NK-92 (cell line): ENCODE results near the gene CHST13.

Experiments
- DNase-seq: peaks from one replicate; lab custom pipeline; 2025; ENCODE audit not compliant: unreplicated experiment; lab: John Stamatoyannopoulos, UW

CHST13 gene

DNA sequence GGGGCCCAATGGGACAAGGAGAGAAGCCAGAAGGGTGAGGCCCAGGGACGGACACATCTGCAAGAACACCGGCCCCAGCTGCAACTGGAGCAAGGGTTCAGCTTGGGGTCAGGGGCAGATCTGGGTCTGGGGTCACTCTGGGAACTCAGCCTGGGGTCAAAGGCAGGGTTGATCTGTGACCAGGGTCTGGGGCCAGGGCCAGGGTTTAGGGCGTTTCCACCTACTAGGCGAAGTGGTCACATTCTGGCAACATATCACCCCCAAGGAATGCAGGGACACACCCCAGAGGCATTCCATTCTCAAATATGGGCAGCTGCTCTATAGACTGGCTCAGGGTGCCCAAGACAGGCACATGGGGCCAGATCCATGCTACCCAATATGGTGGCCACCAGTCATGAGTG lies 15.4 kb upstream of the CHST13 start:
- no peak for DNase-seq

DNA sequence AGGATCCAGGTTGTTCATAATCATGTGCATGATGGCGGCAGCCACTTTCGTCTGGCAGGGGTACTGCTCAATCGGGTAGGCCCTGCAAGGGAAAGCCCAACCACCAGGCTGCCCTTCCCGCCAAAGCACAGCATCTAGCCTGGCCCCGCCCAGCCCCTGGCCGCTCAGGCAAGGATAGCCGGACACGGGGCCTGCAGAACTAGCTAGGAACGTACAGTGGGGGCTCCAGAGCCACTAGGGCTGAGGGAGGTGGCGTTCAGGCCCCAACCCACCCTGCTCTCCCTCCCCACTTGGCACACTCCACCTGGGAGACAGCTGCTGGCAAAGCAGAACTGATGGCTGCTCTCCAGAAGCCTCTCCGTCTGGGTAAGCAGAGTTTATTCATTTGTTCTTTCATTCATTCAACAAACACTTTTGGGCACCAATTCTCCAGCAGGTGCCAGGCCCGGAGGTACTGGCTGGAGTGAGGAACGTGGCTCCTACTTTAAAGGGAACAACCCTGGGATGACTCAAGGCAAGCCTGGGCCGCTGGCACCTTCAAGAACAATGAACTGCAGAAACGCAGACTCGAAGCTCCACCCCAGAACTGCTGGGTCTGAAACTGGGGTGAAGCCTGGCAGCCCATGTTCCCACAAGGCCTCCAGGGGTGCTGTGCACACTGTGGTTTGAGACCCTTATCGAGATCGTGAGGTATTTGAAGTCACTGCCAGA lies 14.2 kb upstream of the CHST13 start:
- DNase-seq: no peak

DNA sequence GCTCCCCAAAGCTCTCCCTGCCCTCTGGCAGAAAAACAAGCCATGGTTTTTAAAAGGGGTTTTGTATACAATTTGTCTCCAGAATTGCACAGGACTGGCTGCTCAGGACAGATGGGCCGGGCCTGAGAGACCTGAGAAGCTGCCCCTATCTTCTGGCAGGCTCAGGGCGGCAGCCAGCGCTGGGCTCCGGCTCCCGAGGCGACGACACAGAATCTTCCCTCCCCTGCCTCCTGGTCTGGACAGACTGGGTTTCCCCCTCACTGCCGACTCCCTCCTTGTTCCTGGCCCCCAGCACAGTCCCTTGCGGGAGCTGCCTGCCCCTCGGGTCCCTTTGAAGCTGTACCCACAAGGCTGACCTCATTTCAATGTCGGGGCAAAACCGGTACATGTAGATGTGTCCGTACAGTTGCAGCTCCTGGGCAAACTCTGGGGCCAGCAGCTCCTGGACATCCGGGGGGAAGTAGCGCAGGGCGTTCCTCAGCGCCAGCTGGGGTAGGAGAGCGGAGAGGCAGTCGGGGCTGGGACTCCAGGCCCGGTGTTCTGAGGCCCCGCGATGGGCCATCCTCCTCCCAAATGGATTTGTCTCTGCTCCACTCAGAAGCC lies 13.5 kb upstream of the CHST13 start:
- DNase-seq: no peak

DNA sequence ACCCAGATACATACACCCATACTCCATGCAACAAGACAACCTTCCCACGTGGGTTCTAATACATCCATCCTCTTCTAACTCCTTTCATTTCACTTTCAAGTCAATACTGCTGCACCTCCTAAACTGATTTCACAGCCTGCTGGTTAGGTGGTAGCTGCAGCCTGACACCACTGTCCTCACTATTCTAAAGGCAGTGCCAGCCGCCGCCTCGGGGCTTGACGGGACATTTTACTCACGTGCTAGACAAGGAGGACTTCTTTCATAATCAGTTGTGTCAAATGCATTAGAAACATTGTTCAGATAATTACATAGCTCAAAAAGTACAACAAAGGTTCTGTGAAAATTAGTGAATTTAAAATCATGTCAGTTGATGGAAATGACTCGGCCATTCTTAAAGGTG lies 12.7 kb upstream of the CHST13 start:
- DNase-seq: no peak

DNA sequence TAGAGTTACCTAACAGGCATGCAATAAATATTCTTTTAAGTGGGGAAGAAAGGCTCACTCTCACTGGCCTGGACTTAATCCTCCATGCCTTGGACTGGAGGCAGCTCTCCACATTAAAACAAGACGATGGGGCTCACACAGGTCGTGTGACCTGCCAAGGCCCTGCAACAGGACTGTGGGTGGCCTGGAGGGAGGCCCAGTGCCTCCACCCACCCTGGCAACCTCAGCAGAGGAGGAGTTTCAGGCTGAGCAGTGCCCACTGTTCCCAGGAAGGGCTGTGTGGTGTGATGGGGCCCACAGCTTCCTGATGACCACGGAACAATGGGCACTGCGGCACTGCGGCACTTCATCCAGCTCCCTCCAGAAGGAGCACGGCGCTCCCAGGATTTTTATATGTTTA lies 11.9 kb upstream of the CHST13 start:
- DNase-seq: no peak

DNA sequence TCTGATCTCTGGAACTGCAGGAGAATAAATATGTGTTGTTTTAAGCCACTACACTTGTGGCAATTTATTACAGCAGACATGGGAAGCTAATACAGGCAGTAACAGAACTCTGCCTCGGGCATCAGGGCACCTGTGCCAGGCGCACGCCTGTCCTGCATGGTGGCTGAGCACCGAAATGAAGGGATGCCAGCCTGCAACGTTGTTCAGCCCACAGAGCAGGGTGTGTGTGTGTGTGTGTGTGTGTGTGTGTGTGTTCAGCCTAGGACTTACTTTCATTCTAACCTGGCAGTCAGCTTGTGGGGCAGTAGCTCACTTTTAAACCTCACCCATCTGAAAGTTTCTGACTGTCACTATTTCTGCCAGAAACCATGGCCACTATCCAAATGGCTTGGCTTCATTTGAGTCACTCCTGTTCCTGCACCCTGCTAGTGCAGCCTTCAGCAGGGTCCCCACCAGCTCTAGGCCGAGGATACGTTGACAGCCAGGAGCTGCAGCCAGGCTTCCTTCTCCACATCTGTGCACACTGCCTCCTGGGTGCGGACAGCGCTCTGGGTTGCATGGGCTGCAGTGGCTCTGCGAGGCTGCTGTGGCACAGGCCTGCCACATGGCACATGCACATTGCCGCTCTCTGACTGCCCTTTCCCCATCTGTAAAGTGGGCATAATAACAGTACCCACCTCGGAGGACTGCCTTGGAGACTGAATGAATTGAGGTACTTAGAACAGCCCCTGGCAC lies 10.9 kb upstream of the CHST13 start:
- no peak for DNase-seq

DNA sequence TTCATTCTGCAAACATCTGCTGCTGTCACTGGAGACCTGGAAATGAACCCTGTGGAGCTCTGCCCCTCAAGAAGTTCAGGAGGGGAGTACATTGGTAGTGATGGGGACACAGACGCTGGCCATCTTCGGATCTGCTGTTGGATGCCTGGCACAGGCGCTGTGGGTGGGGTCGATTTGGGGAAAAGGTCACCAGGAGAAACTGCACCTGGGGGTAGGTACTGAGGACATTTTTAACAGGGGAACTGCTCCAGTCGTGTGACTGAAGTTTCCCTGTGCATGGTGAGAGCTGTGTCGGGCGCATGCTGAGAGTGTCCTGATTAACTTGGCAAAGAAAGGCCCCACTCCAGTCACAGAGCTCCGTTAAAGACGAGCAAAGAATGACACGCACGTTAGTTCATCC lies 9.8 kb upstream of the CHST13 start:
- DNase-seq: no peak

DNA sequence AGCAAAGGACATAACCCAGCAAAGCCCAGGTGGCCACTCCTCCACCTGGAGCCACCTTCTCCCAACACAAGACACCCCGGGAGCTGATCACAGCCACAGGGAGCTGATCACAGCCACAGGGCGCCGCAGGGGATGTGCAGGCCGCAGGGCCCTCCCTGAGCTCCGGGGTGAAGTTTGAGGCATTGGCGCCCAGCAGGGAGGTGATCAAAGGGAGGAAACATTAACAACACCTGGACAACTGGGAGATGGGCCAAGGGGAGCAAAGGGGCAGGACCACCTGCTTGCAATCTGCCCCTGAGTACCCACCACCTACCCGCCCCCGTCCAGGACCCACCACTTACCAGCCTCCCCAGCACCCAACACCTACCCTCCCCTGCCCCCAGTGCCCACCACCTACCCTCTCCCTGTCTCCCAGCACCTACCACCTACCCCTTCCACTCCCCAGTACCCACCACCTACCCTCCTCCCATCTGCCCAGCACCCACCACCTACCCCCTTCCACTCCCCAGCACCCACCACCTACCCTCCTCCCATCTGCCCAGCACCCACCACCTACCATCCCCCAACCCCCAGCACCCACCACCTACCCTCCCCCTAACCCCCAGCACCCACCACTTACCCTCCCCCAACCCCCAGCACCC lies 8.8 kb upstream of the CHST13 start:
- DNase-seq: no peak

DNA sequence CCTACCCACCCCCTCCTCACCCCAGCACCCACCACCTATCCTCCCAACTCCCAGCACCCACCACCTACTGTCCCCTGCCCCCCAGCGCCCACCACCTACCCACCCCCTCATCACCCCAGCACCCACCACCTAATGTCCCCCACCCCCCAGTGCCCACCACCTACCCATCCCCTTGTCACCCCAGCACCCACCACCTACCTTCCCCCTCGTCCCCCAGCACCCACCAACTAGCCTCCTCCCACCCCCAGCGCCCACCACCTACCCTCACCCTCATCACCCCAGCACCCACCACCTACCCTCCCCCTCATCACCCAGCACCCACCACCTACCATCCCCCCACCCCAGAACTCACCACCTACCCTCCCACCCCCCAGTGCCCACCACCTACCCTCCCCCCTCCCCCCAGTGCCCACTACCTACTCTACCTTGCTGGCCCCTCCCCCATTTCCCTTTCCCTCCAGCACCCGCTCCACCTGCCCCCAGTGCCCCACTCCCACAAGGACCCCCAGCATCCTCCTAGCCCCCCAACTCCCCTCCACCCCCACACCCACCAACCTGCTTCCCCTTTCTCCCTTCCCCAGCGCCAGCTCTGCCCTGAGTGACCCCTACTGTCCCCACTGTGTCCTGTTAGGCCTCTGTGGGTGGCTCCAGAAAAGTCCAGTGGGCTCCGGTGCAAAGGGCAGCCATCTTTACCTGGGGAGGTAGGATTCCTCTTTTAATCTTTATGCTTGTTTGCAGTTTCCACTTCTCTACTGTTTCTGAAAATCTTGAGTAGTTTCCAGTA lies 7.6 kb upstream of the CHST13 start:
- no peak for DNase-seq

DNA sequence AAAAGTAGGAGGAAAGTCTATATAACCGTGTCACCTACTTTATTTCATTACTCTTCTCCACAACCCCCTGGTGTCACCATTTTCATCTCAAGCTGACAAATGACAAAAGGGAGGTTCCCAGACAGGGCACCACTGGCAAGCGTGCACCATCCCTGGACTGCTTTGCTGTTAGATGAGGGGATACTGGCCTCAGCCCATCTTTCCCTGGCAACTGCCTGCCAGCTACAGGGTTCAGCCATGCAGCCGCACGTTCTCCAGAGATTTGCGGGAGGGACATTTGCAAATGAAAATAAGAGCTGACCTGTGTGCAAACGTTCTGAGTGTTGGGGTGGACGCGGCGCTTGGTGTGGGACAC lies 7.0 kb upstream of the CHST13 start:
- no peak for DNase-seq

DNA sequence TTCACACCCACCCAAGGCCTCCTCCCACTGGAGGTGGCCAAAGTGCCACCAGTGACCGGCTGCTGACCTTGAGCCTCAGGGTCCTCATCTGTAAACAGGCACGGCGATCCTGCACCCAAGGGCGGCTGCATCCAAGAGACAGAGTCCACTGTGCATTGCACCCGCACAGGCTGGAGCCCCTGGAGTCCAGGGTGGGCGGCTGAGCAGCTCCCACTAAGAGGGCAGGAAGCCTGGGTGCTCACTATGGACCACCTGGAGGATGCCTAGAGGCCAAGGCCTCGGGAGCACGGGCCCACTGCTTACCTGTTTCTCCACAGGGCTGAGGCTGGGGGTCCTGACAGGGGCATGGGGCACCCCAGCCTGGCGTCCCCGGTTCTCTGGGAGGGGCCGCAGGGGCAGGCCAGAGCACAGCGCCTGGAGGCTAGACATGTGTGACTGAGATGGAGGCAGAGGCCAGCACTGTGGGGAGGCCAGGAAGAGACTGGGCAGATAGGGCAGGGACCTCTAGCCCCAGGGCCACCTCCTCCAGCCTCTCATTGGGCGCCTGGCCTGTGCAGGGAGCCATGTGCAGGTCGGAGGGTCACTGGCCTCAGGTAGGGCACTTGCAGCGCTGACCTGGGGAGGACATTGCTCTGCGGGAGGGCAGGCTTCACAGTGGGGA lies 6.5 kb upstream of the CHST13 start, which contains the start of gene UROC1:
Gene UROC1 (minus strand): TSS at position 483 of the 661 bp plus-strand sequence. CDS start 54 bp downstream, at position 429.
- DNase-seq: no peak

DNA sequence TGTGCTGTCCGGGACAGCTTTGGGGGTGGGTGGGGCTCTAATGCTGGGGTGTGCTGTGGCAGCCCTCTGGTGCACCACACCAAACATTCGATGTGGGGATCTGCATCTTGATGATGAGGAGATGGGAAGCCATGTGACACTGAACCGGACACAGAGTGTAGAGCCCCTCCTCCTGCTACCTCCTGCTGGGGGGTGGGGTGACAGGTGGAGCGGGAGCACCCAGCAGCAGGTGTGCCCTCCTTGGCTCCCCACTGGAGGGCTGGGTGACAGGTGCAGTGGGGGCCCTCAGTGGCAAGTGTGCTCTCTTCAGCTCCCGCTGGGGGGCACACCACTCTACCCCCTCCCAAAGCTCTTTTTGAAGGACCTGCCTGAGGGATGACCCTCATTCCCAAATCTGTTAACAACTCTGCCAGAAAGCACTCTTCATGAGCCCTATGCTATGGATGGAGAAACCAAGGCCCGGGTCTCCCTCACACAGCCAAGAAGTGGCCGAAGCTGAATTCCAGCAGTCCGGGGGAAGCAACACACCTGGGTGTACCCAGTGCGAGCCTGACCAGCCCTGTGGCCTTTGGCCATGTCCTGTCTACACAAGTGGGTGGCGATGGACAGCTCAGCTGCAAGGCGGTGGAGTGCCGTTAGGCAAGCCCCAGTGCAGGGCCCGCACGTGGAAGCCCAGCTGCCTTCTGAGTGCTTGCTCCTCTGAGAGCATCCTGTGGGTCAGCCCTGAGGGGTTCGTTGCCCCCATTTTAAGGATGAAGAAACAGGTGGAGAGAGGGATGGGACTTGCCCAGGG lies 5.8 kb upstream of the CHST13 start:
- DNase-seq: no peak

DNA sequence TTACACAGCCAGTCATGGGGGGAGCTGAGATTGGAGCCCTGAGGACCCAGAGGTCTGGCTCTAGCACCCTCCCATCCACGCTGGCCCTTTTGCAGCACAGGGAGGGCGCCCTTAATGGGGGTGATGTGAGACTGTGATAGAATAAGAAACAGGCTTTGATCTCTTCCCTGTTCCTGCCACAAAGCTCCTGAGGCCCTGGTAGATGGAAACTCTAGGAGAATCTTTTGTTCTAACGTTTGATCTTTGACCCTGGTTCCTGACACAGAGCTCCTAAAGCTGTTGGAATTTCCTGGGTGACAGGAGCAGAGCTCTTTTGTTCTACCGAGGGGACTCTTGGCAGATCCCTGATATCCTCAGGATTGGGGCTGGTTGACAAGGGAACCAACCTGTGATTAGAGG lies 5.2 kb upstream of the CHST13 start:
- no peak for DNase-seq

DNA sequence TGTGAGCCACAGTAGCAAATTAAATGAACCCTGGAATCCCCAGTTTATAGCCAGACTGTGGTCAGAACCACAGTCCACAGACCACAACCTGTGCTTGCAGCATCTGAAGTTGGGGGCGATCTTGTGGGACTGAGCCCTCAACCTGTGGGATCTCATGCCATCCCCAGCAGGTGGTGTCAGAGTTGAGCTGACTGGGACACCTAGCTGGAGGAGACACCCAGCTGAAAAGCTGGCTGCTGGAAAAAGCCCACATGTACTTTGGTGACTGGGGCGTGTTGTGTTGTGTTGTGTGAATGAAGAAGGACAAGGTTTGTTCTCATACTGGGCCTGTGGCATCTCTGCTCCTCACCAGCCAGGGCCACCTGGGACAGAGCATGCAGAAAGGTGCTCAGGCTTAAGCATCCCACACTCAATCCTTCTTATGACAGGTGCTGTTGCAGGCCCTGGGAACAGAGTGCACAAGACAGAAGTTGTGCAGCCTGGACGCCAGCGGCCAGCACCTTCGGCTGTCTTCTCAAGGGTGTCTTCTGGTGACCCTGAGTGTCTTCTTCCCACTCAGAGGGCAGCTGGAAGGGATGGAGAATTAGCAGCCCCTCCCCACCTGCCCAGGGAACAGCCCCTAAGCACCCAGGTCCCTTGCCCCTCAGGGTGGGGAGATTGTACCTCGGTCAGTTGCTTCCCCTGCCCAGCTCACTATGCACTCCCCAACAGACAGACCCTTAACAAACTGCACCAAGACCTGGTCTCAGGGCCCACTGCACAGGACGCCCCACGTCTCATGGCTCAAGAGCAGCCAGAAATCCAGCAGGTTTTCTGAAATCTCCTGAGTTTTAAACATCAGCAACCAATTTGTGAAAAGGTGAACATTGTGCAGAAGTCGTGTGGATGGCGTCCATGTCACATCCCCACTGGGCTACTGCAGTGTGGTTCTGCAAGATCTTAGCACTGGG lies 4.2 kb upstream of the CHST13 start:
- no peak for DNase-seq

DNA sequence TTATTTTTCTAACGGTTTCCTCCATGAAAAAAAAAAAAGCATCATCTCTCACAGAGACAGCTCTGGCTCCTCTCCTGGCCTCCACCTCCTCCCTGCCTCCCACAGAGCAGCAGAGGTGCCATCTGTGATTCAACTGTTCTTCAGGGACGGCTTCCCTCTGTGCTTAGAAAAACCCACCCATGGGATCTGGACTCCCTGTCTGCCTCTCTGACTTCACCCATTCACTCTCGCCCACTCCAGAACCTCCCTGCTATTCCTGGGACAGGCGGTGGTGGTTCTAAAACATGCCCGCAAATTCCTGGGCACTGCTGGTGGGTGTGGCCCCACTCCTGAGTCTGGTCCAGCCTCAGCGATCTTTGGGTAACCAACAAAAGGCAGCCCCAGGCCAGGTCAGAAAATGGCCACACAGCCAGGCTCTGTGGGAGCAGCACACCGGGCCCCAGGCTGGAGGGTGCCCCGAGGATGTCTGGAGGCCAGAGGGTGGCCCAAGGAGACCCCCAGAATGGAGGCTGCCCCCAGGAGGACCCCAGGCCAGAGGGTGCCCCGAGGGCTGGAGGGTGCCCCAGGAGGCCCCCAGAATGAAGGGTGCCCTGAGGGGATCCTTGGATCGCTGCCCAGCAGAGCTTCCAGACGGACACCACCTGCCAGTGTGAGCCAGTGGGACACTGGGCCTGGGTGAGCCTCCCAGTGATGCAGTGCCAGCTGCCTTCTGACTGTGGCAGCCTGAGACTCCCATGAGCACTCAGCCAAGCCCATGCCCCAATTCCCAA lies 2.6 kb upstream of the CHST13 start:
- no peak for DNase-seq

DNA sequence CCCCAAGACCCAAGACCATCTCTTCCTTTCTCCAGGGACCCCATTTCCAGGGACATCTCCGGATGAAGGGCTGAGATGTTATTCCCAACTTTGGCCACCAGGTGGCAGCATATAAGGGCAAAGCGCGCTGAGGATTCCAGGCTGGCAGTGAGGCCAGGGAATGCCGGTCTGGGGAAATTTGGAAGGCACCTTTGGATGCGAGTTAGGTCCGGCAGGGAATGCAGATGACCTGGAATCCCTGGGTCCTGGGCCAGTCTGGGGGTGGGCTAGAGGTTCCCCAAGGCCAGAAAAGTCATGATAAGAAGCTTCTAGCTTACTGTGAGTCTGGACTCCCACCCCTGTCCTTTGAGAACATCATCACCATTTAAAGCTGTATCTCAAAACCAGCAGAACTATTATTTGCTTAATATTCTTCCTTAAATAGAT lies 1.6 kb upstream of the CHST13 start:
- no peak for DNase-seq

DNA sequence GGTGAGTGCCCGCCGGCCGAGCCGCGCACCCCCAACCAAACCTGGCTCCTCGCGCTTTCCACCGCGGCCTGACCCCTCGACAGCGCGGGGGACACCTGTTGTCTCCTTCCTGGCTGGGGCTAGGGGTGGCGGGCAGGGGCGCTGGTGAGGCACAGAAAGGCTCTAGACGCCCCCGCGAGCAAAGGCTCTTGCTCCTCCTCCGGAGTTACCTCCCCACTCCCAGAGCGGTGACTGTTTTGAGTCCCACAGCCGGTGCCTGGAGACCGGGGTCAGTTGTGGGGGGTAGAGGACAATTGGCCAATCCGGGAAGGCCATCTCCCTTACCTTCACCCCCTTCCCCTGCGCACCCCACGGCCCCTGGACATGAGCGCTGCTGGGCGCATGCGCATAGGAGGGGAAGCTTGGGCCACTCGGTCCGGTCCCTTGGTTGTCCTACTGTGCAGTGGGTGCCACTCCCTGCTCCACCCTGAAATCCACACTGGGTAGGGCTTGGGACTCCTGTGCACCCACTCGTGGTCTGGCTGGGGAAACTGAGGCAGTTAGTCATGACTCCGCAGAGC lies 554 bp downstream of the CHST13 start:
- DNase-seq: no peak
